Measurements from ENCODE around the gene BTBD9. TPM values are rescaled to one million over a fixed set of nuclear protein-coding genes. Genes with fewer than 3 reads are reported as not detected.

Gene BTBD9
- total RNA-seq, 4 donors from 2014 or later, result 8.6 to 34.1 (median 30.8) TPM

DNA sequence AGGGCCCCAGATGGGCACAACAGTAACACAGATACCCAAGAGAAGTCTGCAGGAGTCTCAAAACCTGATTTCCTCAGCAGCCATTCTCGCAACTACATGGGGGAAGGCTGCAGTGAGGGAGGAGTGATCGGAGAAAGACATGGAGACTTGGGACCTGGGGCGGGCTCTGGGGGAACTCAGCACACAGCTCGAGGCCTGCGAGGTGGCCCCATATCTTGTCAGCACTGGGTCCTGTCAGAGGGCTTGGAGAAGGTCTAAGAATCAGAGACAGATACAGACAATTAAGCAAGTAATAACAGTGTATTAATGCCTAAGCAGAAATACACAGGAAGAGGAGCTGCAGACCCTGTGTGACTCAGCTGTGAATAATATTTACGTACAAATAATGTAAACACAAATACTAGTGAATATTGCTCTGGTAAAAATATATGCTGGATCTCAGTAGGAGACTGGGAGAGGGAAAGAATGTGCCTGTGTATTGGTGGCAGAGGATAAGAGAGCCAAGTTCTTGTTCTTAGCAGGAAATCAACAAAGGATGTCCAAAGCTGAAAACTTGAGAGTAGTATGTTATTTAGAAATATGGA is 484.0 kb downstream of the BTBD9 start:
- WGBS, 2 donors (ENCODE audit: low coverage in 1 of 2), result 76 to 89% methylated on average over 2 to 6 of the region's 6 CpGs
- H3K36me3 ChIP-seq, result no peaks in the 10 kb centered on the region
- no peaks in the 10 kb centered on the region for H3K27me3 ChIP-seq
- H3K9me3 ChIP-seq, result no peaks in the 10 kb centered on the region
- intact Hi-C loops (cut with DNase I; ENCODE audit: low total_unique reads), result no loop called here
- no peak for DNase-seq
- TF ChIP-seq, protein P1, sequence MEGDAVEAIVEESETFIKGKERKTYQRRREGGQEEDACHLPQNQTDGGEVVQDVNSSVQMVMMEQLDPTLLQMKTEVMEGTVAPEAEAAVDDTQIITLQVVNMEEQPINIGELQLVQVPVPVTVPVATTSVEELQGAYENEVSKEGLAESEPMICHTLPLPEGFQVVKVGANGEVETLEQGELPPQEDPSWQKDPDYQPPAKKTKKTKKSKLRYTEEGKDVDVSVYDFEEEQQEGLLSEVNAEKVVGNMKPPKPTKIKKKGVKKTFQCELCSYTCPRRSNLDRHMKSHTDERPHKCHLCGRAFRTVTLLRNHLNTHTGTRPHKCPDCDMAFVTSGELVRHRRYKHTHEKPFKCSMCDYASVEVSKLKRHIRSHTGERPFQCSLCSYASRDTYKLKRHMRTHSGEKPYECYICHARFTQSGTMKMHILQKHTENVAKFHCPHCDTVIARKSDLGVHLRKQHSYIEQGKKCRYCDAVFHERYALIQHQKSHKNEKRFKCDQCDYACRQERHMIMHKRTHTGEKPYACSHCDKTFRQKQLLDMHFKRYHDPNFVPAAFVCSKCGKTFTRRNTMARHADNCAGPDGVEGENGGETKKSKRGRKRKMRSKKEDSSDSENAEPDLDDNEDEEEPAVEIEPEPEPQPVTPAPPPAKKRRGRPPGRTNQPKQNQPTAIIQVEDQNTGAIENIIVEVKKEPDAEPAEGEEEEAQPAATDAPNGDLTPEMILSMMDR (IDR thresholded peaks at IDR 0.05), result no peak
- TF ChIP-seq EP300 (IDR thresholded peaks at IDR 0.05; ENCODE audit: low read depth), result no peak
- TF ChIP-seq POLR2AphosphoS5 (IDR thresholded peaks at IDR 0.05), result no peak
- TF ChIP-seq POLR2A (IDR thresholded peaks at IDR 0.05), result no peak
- no peaks in the 10 kb centered on the region for H3K4me1 ChIP-seq
- in situ Hi-C loops (cut with MboI; ENCODE audit: low pct_ligation_motif_present in 1 of 4, low pct_unique_long_range_greater_than_20kb in 1 of 4, low sequenced_read_pairs in 3 of 4), result no loop called here
- no peak overlapping the region for H3K27ac ChIP-seq
- H3K4me3 ChIP-seq, result no peak overlapping the region

- Histone ChIP-seq H3K9me3 (no peaks in the 10 kb centered on the region), H3K27ac (no peak overlapping the region), H3K4me3 (no peak overlapping the region), H3K27me3 (no peaks in the 10 kb centered on the region), H3K4me1 (no peaks in the 10 kb centered on the region), H3K36me3 (no peaks in the 10 kb centered on the region)
- in situ Hi-C loops (cut with MboI; ENCODE audit: low pct_ligation_motif_present in 1 of 4, low pct_unique_long_range_greater_than_20kb in 1 of 4, low sequenced_read_pairs in 3 of 4) (no loop called here), intact Hi-C loops (cut with DNase I; ENCODE audit: low total_unique reads) (no loop called here)
- no peak for DNase-seq
- TF ChIP-seq, protein P1 (IDR thresholded peaks at IDR 0.05), result no peak
- TF ChIP-seq POLR2A (IDR thresholded peaks at IDR 0.05), result no peak
- TF ChIP-seq EP300 (IDR thresholded peaks at IDR 0.05; ENCODE audit: low read depth), result no peak
- no peak for TF ChIP-seq POLR2AphosphoS5 (IDR thresholded peaks at IDR 0.05)
- WGBS, 2 donors (ENCODE audit: low coverage in 1 of 2), result 84 to 100% methylated on average over 5 to 9 of the region's 9 CpGs
These were observed 484.6 kb downstream of the BTBD9 start for GRCh38 chr6:38155144-38155543.

GRCh38 chr6:38154731-38155130 is 485.0 kb downstream of the BTBD9 start:
- intact Hi-C loops (cut with DNase I; ENCODE audit: low total_unique reads) (no loop called here), in situ Hi-C loops (cut with MboI; ENCODE audit: low pct_ligation_motif_present in 1 of 4, low pct_unique_long_range_greater_than_20kb in 1 of 4, low sequenced_read_pairs in 3 of 4) (no loop called here)
- H3K4me1 ChIP-seq, result no peaks in the 10 kb centered on the region
- no peaks in the 10 kb centered on the region for H3K27me3 ChIP-seq
- no peak for TF ChIP-seq POLR2AphosphoS5 (IDR thresholded peaks at IDR 0.05)
- no peak for TF ChIP-seq EP300 (IDR thresholded peaks at IDR 0.05; ENCODE audit: low read depth)
- TF ChIP-seq, protein P1 (IDR thresholded peaks at IDR 0.05), result no peak
- TF ChIP-seq POLR2A (IDR thresholded peaks at IDR 0.05), result no peak
- no peak overlapping the region for H3K4me3 ChIP-seq
- no peaks in the 10 kb centered on the region for H3K9me3 ChIP-seq
- 89% methylated on average over 8 of the region's 8 CpGs; no CpG with 5 or more reads in 1 of the 2 donors for WGBS, 2 donors (ENCODE audit: low coverage in 1 of 2)
- H3K36me3 ChIP-seq, result no peaks in the 10 kb centered on the region
- H3K27ac ChIP-seq, result no peak overlapping the region
- DNase-seq, result no peak

DNA sequence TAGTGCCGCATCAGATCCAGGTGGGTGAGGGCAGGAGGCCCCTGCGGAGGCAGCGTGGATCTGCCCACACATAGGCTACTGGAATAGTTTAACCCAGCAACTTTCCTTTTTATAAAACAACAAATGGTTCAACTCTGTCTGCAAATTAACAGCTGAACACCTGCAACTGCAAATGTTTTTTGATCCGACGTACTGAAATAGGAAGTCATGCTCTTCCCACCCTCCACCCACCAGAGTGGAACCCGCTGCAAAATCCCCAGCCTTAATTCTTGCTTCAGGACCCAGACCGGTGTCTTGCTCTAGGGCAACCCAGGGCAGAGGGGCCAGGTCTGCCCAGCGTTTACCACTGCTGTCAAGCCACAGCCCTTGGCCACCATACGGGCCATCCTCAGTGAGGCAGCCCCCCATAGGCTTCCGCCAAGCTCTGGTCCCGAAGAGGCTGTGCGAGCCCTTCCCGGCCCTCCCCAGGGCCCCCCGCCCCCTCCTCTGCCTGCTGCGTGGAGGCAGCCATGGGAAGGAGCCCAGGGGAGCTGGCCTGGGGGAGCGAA is 485.9 kb downstream of the BTBD9 start:
- H3K36me3 ChIP-seq, result no peaks in the 10 kb centered on the region
- H3K27ac ChIP-seq, result no peak overlapping the region
- 91% methylated on average over 12 of the region's 16 CpGs; no CpG with 5 or more reads in 1 of the 2 donors for WGBS, 2 donors (ENCODE audit: low coverage in 1 of 2)
- H3K4me3 ChIP-seq, result no peak overlapping the region
- DNase-seq, result no peak
- no peaks in the 10 kb centered on the region for H3K4me1 ChIP-seq
- TF ChIP-seq EP300 (IDR thresholded peaks at IDR 0.05; ENCODE audit: low read depth), result no peak
- TF ChIP-seq, protein P1 (IDR thresholded peaks at IDR 0.05), result no peak
- intact Hi-C loops (cut with DNase I; ENCODE audit: low total_unique reads), result no loop called here
- no peaks in the 10 kb centered on the region for H3K27me3 ChIP-seq
- in situ Hi-C loops (cut with MboI; ENCODE audit: low pct_ligation_motif_present in 1 of 4, low pct_unique_long_range_greater_than_20kb in 1 of 4, low sequenced_read_pairs in 3 of 4), result no loop called here
- no peaks in the 10 kb centered on the region for H3K9me3 ChIP-seq

All from transverse colon (tissue), 4 donors.